Fibroblast of lung (primary cell): ENCODE measurements around the gene ABCC6. TPM values are rescaled to one million over a fixed set of nuclear protein-coding genes. Genes with fewer than 3 reads are reported as not detected.

Source experiments
- DNase-seq, 2 donors: peaks; one replicate each; pipeline versions ENCODE4 v3.0.0 to v3.0.0-alpha.2; 2010; ENCODE audit warnings: low read depth in 2 of 2
- H2AFZ ChIP-seq: 2 replicates; pipeline ENCODE4 v1.5.1; 2012; ENCODE audit warnings: low read length, control low read depth, inconsistent platforms
- H3K27ac ChIP-seq: 2 replicates; pipeline ENCODE4 v1.5.1; 2011; ENCODE audit warnings: low read length, control low read depth; ENCODE audit not compliant: insufficient read depth
- H3K27me3 ChIP-seq: 2 replicates; pipeline ENCODE4 v1.5.1; 2011; ENCODE audit warnings: mild to moderate bottlenecking, low read length; ENCODE audit not compliant: control insufficient read depth, insufficient read depth
- H3K36me3 ChIP-seq: 2 replicates; pipeline ENCODE4 v1.5.1; 2011; ENCODE audit warnings: low read length; ENCODE audit not compliant: control insufficient read depth, insufficient read depth
- H3K4me1 ChIP-seq: 2 replicates; pipeline ENCODE4 v1.5.1; 2011; ENCODE audit warnings: low read length; ENCODE audit not compliant: control insufficient read depth, insufficient read depth; ENCODE audit errors: extremely low read depth
- H3K4me2 ChIP-seq: 2 replicates; pipeline ENCODE4 v1.5.1; 2011; ENCODE audit warnings: low read length, control low read depth; ENCODE audit not compliant: insufficient read depth; ENCODE audit errors: extremely low read depth
- H3K4me3 ChIP-seq, 4 experiments: fragments of 200-600 bp in 1 of 4; sonication (generic) in 1 of 4; replicated peaks in 1 of 4; 2 replicates each; pipeline ENCODE4 v1.5.1; 2011 to 2016; ENCODE audit warnings: low read length in 4 of 4, low read depth in 3 of 4, mild to moderate bottlenecking in 3 of 4, control low read depth in 2 of 4, inconsistent platforms in 1 of 4, mixed read lengths in 1 of 4; ENCODE audit not compliant: insufficient read depth in 1 of 4; ENCODE audit errors: control extremely low read depth in 1 of 4
- H3K79me2 ChIP-seq: 2 replicates; pipeline ENCODE4 v1.5.1; 2012; ENCODE audit warnings: mild to moderate bottlenecking, low read length, inconsistent platforms; ENCODE audit not compliant: control insufficient read depth, insufficient read depth
- H3K9ac ChIP-seq: 2 replicates; pipeline ENCODE4 v1.5.1; 2011; ENCODE audit warnings: mild to moderate bottlenecking, low read length, control low read depth; ENCODE audit not compliant: insufficient read depth
- H3K9me3 ChIP-seq: 2 replicates; pipeline ENCODE4 v1.5.1; 2012; ENCODE audit warnings: low read depth, low read length; ENCODE audit not compliant: control insufficient read depth, insufficient read depth
- H4K20me1 ChIP-seq: 2 replicates; pipeline ENCODE4 v1.5.1; 2011; ENCODE audit warnings: low read length; ENCODE audit not compliant: control insufficient read depth, insufficient read depth; ENCODE audit errors: extremely low read depth
- CTCF ChIP-seq, 2 donors: IDR thresholded peaks in 1 of 2; conservative IDR thresholded peaks in 1 of 2; 1 replicate in 1 of 2; 2 replicates in 1 of 2; pipeline ENCODE4 v1.5.1; 2011 to 2012; ENCODE audit warnings: low read length in 2 of 2, control low read depth in 1 of 2, inconsistent platforms in 1 of 2, low read depth in 1 of 2, mild to moderate bottlenecking in 1 of 2
- EZH2 ChIP-seq: IDR thresholded peaks from 2 replicates; pipeline ENCODE4 v1.5.1; 2012; ENCODE audit warnings: low read length, control low read depth, mild to moderate bottlenecking; ENCODE audit errors: missing control alignments
- polyA plus RNA-seq, 2 donors: library from polyadenylated mRNA; depleted of rRNA in 1 of 2; stranded (reverse) in 1 of 2; unstranded in 1 of 2; fragments of >200 nt; gene quantifications; 2 replicates each; pipeline ENCODE4 v1.2.1, GENCODE V29; 2011 to 2012; ENCODE audit warnings: missing spikeins in 1 of 2
- total RNA-seq: library from RNA; depleted of rRNA; stranded (reverse); fragments of >200 nt; gene quantifications from 2 replicates; pipeline ENCODE4 v1.2.1, GENCODE V29; 2014

The ABCC6 gene
- total and polyA plus RNA-seq, 2 donors (not counting 1 experiment from before 2014, with no cell fraction given), result 0.87 to 6.3 TPM

GRCh38 chr16:16189842-16190241 is 33.5 kb downstream of the ABCC6 start:
- no peak for TF ChIP-seq EZH2
- TF ChIP-seq CTCF (conservative IDR thresholded peaks at IDR 0.05 in 1 of 2, IDR thresholded peaks at IDR 0.05 in 1 of 2; ENCODE audit: low read depth in 1 of 2, low read length in 2 of 2), result no peak
- H3K9me3 ChIP-seq, result no peaks in the 10 kb centered on the region
- H3K36me3 ChIP-seq, result no peaks in the 10 kb centered on the region
- H3K79me2 ChIP-seq, result no peaks in the 10 kb centered on the region
- H2AFZ ChIP-seq, result no peak overlapping the region
- peaks cover 4% of the 10 kb centered on the region for H3K27me3 ChIP-seq
- no peak overlapping the region for H3K27ac ChIP-seq
- H3K4me3 ChIP-seq, result no peak overlapping the region
- H3K4me1 ChIP-seq, result no peaks in the 10 kb centered on the region
- DNase-seq, result no peak
- no peaks in the 10 kb centered on the region for H4K20me1 ChIP-seq
- H3K9ac ChIP-seq, result no peak overlapping the region
- no peak overlapping the region for H3K4me2 ChIP-seq

GRCh38 chr16:16188827-16189226 is 34.5 kb downstream of the ABCC6 start:
- Histone ChIP-seq H3K9ac (no peak overlapping the region), H3K4me3 (no peak overlapping the region), H3K4me2 (no peak overlapping the region), H3K9me3 (no peaks in the 10 kb centered on the region), H3K4me1 (no peaks in the 10 kb centered on the region), H2AFZ (no peak overlapping the region), H3K36me3 (no peaks in the 10 kb centered on the region), H4K20me1 (no peaks in the 10 kb centered on the region), H3K79me2 (no peaks in the 10 kb centered on the region), H3K27me3 (peaks cover 7% of the 10 kb centered on the region), H3K27ac (no peak overlapping the region)
- DNase-seq, result no peak
- TF ChIP-seq EZH2 (no peak), CTCF (conservative IDR thresholded peaks at IDR 0.05 in 1 of 2, IDR thresholded peaks at IDR 0.05 in 1 of 2; ENCODE audit: low read depth in 1 of 2, low read length in 2 of 2) (no peak)

GRCh38 chr16:16186820-16187219 is 36.5 kb downstream of the ABCC6 start:
- Histone ChIP-seq H3K27ac (no peak overlapping the region), H3K36me3 (no peaks in the 10 kb centered on the region), H3K79me2 (no peaks in the 10 kb centered on the region), H3K4me3 (no peak overlapping the region), H3K9ac (no peak overlapping the region), H3K27me3 (peaks cover 6% of the 10 kb centered on the region), H2AFZ (no peak overlapping the region), H3K9me3 (no peaks in the 10 kb centered on the region), H3K4me1 (no peaks in the 10 kb centered on the region), H3K4me2 (no peak overlapping the region), H4K20me1 (no peaks in the 10 kb centered on the region)
- TF ChIP-seq CTCF (conservative IDR thresholded peaks at IDR 0.05 in 1 of 2, IDR thresholded peaks at IDR 0.05 in 1 of 2; ENCODE audit: low read depth in 1 of 2, low read length in 2 of 2), result no peak
- TF ChIP-seq EZH2, result no peak
- DNase-seq, result no peak
